ENCODE results near the gene DAPK2. TPM values are rescaled to one million over a fixed set of nuclear protein-coding genes. Genes with fewer than 3 reads are reported as not detected.

Gene DAPK2
- total RNA-seq, 1 experiment from 2014 or later, result 2.3 TPM

DNA sequence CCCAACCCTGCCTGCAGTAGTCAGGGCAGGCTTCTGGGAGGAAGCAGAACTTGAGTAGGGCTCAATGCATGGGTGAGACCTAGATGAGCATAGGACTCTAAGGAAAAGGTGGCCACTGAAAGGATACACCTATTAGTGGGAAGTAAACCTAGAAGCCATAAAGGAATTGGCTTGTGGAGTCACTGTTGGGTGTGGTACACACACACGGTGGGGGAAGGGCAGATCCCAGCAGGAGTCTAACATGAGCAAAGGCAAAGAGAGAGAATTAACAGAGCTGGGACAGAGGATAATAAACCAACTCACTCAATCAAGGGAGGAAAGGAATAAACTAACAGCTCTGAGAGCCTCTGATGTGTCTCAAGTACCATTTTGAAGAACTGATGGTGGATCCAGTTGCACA lies 23.1 kb downstream of the DAPK2 start:
- H3K4me3 Mint-ChIP-seq, result no peak overlapping the region
- peaks cover 3% of the 10 kb centered on the region; the same call in 1 of the 2 replicates for H3K9me3 Mint-ChIP-seq
- TF ChIP-seq NFE2L1 (CRISPR knock-in tag; IDR thresholded peaks at IDR 0.05) (no peak), ZNF416 (CRISPR knock-in tag; IDR thresholded peaks at IDR 0.05) (no peak), RELA (CRISPR knock-in tag; IDR thresholded peaks at IDR 0.05; ENCODE audit: borderline replicate concordance) (no peak), ZNF138 (CRISPR knock-in tag; conservative IDR thresholded peaks at IDR 0.05) (no peak), ESRRA (CRISPR knock-in tag; IDR thresholded peaks at IDR 0.05; ENCODE audit: borderline replicate concordance) (no peak), ELF4 (CRISPR knock-in tag; IDR thresholded peaks at IDR 0.05; ENCODE audit: low read depth) (no peak), ZNF317 (CRISPR knock-in tag; IDR thresholded peaks at IDR 0.05; ENCODE audit: borderline replicate concordance, low read depth) (no peak), TEAD1 (CRISPR knock-in tag; IDR thresholded peaks at IDR 0.05) (no peak), FOXK1 (CRISPR knock-in tag; IDR thresholded peaks at IDR 0.05) (no peak), ZNF219 (CRISPR knock-in tag; IDR thresholded peaks at IDR 0.05; ENCODE audit: borderline replicate concordance) (no peak), KAT7 (CRISPR knock-in tag; IDR thresholded peaks at IDR 0.05; ENCODE audit: borderline replicate concordance) (no peak), ZBTB21 (CRISPR knock-in tag; IDR thresholded peaks at IDR 0.05; ENCODE audit: borderline replicate concordance) (no peak), NFATC4 (CRISPR knock-in tag; IDR thresholded peaks at IDR 0.05) (no peak), GTF2I (CRISPR knock-in tag; conservative IDR thresholded peaks at IDR 0.05) (no peak)
- TF ChIP-seq, protein P1, sequence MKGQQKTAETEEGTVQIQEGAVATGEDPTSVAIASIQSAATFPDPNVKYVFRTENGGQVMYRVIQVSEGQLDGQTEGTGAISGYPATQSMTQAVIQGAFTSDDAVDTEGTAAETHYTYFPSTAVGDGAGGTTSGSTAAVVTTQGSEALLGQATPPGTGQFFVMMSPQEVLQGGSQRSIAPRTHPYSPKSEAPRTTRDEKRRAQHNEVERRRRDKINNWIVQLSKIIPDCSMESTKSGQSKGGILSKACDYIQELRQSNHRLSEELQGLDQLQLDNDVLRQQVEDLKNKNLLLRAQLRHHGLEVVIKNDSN (CRISPR knock-in tag; IDR thresholded peaks at IDR 0.05), result no peak
- TF ChIP-seq, protein P2, sequence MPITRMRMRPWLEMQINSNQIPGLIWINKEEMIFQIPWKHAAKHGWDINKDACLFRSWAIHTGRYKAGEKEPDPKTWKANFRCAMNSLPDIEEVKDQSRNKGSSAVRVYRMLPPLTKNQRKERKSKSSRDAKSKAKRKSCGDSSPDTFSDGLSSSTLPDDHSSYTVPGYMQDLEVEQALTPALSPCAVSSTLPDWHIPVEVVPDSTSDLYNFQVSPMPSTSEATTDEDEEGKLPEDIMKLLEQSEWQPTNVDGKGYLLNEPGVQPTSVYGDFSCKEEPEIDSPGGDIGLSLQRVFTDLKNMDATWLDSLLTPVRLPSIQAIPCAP (CRISPR knock-in tag; IDR thresholded peaks at IDR 0.05), result no peak
- TF ChIP-seq, protein P3, sequence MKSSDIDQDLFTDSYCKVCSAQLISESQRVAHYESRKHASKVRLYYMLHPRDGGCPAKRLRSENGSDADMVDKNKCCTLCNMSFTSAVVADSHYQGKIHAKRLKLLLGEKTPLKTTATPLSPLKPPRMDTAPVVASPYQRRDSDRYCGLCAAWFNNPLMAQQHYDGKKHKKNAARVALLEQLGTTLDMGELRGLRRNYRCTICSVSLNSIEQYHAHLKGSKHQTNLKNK (CRISPR knock-in tag; IDR thresholded peaks at IDR 0.05), result no peak
- TF ChIP-seq, protein P4, sequence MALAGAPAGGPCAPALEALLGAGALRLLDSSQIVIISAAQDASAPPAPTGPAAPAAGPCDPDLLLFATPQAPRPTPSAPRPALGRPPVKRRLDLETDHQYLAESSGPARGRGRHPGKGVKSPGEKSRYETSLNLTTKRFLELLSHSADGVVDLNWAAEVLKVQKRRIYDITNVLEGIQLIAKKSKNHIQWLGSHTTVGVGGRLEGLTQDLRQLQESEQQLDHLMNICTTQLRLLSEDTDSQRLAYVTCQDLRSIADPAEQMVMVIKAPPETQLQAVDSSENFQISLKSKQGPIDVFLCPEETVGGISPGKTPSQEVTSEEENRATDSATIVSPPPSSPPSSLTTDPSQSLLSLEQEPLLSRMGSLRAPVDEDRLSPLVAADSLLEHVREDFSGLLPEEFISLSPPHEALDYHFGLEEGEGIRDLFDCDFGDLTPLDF (CRISPR knock-in tag; IDR thresholded peaks at IDR 0.05), result no peak
- TF ChIP-seq, protein P5, sequence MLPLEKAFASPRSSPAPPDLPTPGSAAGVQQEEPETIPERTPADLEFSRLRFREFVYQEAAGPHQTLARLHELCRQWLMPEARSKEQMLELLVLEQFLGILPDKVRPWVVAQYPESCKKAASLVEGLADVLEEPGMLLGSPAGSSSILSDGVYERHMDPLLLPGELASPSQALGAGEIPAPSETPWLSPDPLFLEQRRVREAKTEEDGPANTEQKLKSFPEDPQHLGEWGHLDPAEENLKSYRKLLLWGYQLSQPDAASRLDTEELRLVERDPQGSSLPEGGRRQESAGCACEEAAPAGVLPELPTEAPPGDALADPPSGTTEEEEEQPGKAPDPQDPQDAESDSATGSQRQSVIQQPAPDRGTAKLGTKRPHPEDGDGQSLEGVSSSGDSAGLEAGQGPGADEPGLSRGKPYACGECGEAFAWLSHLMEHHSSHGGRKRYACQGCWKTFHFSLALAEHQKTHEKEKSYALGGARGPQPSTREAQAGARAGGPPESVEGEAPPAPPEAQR (CRISPR knock-in tag; IDR thresholded peaks at IDR 0.05), result no peak
- TF ChIP-seq, protein P6, sequence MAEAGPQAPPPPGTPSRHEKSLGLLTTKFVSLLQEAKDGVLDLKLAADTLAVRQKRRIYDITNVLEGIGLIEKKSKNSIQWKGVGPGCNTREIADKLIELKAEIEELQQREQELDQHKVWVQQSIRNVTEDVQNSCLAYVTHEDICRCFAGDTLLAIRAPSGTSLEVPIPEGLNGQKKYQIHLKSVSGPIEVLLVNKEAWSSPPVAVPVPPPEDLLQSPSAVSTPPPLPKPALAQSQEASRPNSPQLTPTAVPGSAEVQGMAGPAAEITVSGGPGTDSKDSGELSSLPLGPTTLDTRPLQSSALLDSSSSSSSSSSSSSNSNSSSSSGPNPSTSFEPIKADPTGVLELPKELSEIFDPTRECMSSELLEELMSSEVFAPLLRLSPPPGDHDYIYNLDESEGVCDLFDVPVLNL (CRISPR knock-in tag; IDR thresholded peaks at IDR 0.05; ENCODE audit: borderline replicate concordance, low read depth), result no peak
- ChIA-PET CTCF (interaction anchor here (2.3 to 3.3 kb wide), 2 partner anchors 23 to 78 kb away, joined by 6 to 15 read pairs; partner anchors contain the start of gene DAPK2), POLR2A (no interaction called here)
- no peak overlapping the region for H3K27ac Mint-ChIP-seq
- ATAC-seq (no peak), DNase-seq (ENCODE audit: low spot score) (no peak)
- H3K4me1 Mint-ChIP-seq, result peaks cover 16% of the 10 kb centered on the region
- no peaks in the 10 kb centered on the region for H3K36me3 Mint-ChIP-seq
- no peaks in the 10 kb centered on the region for H3K27me3 Mint-ChIP-seq (ENCODE audit: low read depth)

DNA sequence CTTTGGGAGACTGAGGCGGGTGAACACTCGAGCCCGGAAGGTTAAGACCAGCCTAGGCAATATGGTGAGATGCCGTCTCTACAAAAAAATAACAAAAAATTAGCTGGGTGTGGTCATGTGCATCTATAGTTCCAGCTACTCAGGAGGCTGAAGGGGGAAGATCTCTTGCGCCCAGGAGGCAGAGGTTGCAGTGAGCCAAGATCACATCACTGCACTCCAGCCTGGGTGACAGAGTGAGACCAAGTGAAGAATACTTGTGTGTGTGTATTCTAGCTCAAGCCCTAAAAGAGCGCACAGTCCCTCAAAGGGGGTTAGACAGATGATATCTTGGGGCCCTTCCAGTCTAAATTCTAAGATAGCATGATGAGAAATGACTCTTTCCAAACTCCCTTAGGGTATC lies 23.7 kb downstream of the DAPK2 start:
- POLR2A ChIA-PET, result interaction anchor here (0.8 kb wide), 1 partner anchor 17 kb away, joined by 3 read pairs; no protein-coding TSS in a partner anchor
- Mint-ChIP-seq H3K9me3 (peaks cover 1% of the 10 kb centered on the region; the same call in 1 of the 2 replicates), H3K27ac (no peak overlapping the region), H3K4me1 (peaks cover 16% of the 10 kb centered on the region), H3K36me3 (no peaks in the 10 kb centered on the region), H3K4me3 (no peak overlapping the region), H3K27me3 (ENCODE audit: low read depth) (no peaks in the 10 kb centered on the region)
- ATAC-seq (no peak), DNase-seq (ENCODE audit: low spot score) (no peak)
- CTCF ChIA-PET, result interaction anchor here (2.3 kb wide), 1 partner anchor 24 kb away, joined by 6 read pairs; the partner anchor contains the start of gene DAPK2
- TF ChIP-seq GTF2I (CRISPR knock-in tag; conservative IDR thresholded peaks at IDR 0.05) (no peak), ZNF671 (CRISPR knock-in tag; IDR thresholded peaks at IDR 0.05) (no peak), NR1H2 (CRISPR knock-in tag; IDR thresholded peaks at IDR 0.05) (no peak), TEAD1 (CRISPR knock-in tag; IDR thresholded peaks at IDR 0.05) (no peak), HMGA2 (CRISPR knock-in tag; IDR thresholded peaks at IDR 0.05) (no peak)
- TF ChIP-seq, protein P7, sequence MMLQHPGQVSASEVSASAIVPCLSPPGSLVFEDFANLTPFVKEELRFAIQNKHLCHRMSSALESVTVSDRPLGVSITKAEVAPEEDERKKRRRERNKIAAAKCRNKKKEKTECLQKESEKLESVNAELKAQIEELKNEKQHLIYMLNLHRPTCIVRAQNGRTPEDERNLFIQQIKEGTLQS (CRISPR knock-in tag; conservative IDR thresholded peaks at IDR 0.05), result no peak
- TF ChIP-seq, protein P8, sequence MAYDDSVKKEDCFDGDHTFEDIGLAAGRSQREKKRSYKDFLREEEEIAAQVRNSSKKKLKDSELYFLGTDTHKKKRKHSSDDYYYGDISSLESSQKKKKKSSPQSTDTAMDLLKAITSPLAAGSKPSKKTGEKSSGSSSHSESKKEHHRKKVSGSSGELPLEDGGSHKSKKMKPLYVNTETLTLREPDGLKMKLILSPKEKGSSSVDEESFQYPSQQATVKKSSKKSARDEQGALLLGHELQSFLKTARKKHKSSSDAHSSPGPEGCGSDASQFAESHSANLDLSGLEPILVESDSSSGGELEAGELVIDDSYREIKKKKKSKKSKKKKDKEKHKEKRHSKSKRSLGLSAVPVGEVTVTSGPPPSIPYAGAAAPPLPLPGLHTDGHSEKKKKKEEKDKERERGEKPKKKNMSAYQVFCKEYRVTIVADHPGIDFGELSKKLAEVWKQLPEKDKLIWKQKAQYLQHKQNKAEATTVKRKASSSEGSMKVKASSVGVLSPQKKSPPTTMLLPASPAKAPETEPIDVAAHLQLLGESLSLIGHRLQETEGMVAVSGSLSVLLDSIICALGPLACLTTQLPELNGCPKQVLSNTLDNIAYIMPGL (CRISPR knock-in tag; IDR thresholded peaks at IDR 0.05), result no peak

Data from WTC11 (cell line).